Muscle of leg (tissue), 11 donors: ENCODE data around the gene DDX41. TPM values are rescaled to one million over a fixed set of nuclear protein-coding genes. Genes with fewer than 3 reads are reported as not detected.

Source experiments
- DNase-seq: peaks from one replicate; pipeline ENCODE4 v3.0.0; 2013
- H3K27ac ChIP-seq: one replicate; pipeline ENCODE4 v1.5.1; 2013; ENCODE audit warnings: mild to moderate bottlenecking, low read length, control low read depth
- H3K27me3 ChIP-seq: one replicate; pipeline ENCODE4 v1.6.1; 2013; ENCODE audit warnings: low read length; ENCODE audit not compliant: control insufficient read depth, insufficient read depth
- H3K36me3 ChIP-seq: one replicate; pipeline ENCODE4 v1.6.1; 2013; ENCODE audit warnings: low read length; ENCODE audit not compliant: control insufficient read depth, insufficient read depth
- H3K4me1 ChIP-seq: one replicate; pipeline ENCODE4 v1.6.1; 2013; ENCODE audit warnings: low read length; ENCODE audit not compliant: control insufficient read depth, insufficient read depth
- H3K4me3 ChIP-seq: one replicate; pipeline ENCODE4 v1.5.1; 2013; ENCODE audit warnings: low read length, control low read depth
- H3K9me3 ChIP-seq: replicated peaks from 2 replicates; pipeline ENCODE4 v1.6.1; 2013; ENCODE audit warnings: low read depth, low read length; ENCODE audit not compliant: control insufficient read depth
- WGBS: methylation state at CpG from one replicate; pipeline ENCODE4 v1.1.5; 2013; ENCODE audit warnings: missing lambda C conversion rate; ENCODE audit not compliant: insufficient coverage; 5-methylcytosine and 5-hydroxymethylcytosine counted together
- polyA plus RNA-seq, 8 donors: library from polyadenylated mRNA; unstranded; fragments of 120-200 nt; gene quantifications; one replicate each; pipeline versions ENCODE4 v1.2.1 to v1.2.3, GENCODE V29; 2013; ENCODE audit warnings: inconsistent platforms in 1 of 8, low replicate concordance in 1 of 8; ENCODE audit not compliant: insufficient read length in 8 of 8, insufficient read depth in 1 of 8
- total RNA-seq: library from RNA; stranded (reverse); fragments of 120-200 nt; gene quantifications from one replicate; pipeline ENCODE4 v1.2.4, GENCODE V29; 2013

Gene DDX41
- total and polyA plus RNA-seq, 9 donors: 44.4 to 69.0 (median 54.0) TPM

GRCh38 chr5:177475563-177476427, 41.0 kb downstream of the DDX41 start:
- WGBS: 58% methylated on average over 3 of the region's 11 CpGs
- H3K4me1 ChIP-seq: peaks cover 54% of the 10 kb centered on the region
- peaks cover 15% of the 10 kb centered on the region for H3K36me3 ChIP-seq
- no peak overlapping the region for H3K4me3 ChIP-seq
- DNase-seq: no peak
- H3K9me3 ChIP-seq: no peaks in the 10 kb centered on the region
- H3K27ac ChIP-seq: no peak overlapping the region
- no peaks in the 10 kb centered on the region for H3K27me3 ChIP-seq

DNA sequence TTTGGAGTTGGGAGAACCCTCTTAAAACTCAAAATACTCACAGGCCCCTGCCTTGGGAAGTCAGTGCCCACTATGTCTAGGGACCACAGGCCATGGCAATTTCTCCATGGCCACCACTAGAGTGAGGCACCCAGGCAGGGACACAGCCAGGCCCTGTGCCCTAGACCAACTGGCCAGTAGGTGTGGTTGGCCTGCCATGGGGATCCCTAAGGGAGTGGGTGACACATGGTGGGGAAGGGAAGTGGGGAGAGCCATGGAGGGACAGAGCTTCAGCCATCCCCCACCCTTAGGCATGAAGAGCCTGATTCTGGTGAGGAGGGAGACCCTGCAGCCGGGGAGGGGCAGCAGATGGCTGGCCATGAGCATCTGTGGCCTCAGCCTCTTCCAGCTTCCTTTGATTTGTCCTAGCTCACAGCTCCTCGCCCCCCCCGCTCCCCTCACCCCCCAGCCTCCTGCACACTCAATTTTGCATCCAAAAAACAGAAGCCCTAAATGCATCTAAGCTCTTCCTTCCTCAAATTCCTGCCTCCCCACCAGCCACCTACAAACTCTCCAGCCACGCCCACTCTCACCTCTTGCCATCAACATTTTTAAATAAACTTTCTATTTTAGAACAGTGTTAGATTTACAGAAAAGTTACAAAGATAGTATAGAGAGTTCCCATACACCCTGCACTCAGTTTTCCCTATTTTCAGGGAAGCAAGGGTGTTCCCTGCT, 41.8 kb downstream of the DDX41 start:
- Histone ChIP-seq H3K4me1 (peaks cover 60% of the 10 kb centered on the region), H3K36me3 (peaks cover 20% of the 10 kb centered on the region), H3K4me3 (no peak overlapping the region), H3K27me3 (no peaks in the 10 kb centered on the region), H3K9me3 (no peaks in the 10 kb centered on the region), H3K27ac (no peak overlapping the region)
- 7% methylated on average over 2 of the region's 4 CpGs for WGBS
- DNase-seq: no peak

GRCh38 chr5:177474002-177474476, 42.7 kb downstream of the DDX41 start:
- no peak overlapping the region for H3K4me3 ChIP-seq
- DNase-seq: peak; percentile 62
- 13% methylated on average over 6 of the region's 7 CpGs for WGBS
- peaks cover 60% of the 10 kb centered on the region for H3K4me1 ChIP-seq
- peak overlapping the region; percentile 62 for H3K27ac ChIP-seq
- peaks cover 28% of the 10 kb centered on the region for H3K36me3 ChIP-seq
- H3K9me3 ChIP-seq: no peaks in the 10 kb centered on the region
- no peaks in the 10 kb centered on the region for H3K27me3 ChIP-seq

DNA sequence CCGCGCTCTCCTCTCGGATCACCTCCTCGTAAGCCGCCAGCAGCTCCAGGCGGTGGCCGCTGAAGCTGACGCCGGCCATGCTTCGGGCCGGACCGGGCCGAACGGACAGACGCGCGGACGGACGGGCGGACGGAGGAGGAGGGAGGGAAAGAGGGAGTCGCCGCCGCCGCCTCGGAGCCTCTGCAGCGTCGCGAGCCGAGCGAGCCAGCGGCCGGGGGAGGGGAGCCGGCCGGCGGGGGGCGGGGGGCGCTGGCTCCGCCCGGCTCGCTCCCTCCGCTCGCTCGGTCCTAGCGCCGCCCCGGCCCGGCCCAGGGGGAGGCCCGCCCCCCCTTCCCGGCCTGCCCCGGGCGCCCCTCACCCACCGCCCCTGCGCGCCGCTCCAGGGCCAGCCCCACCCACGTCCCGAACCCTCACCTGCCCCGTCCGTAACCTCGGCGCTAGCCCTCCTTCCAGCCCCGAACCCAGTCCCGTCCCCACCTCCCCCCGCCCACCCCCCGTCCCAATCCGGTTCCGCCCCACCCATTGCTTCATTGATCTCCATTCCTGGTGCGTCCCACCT, 43.2 kb downstream of the DDX41 start, which contains the start of gene DBN1:
Gene DBN1 (minus strand): TSS at position 192 of the 559 bp plus-strand sequence. CDS start 113 bp downstream, at position 79.
- Histone ChIP-seq H3K4me1 (peaks cover 59% of the 10 kb centered on the region), H3K9me3 (no peaks in the 10 kb centered on the region), H3K36me3 (peaks cover 33% of the 10 kb centered on the region), H3K27ac (peak within 1 kb of the TSS; percentile 88), H3K27me3 (no peaks in the 10 kb centered on the region), H3K4me3 (peak within 1 kb of the TSS; percentile 92)
- under 1% methylated on average over 28 of the region's 69 CpGs for WGBS
- peak; percentile 88 for DNase-seq

GRCh38 chr5:177472460-177473442, 44.0 kb downstream of the DDX41 start:
- no peaks in the 10 kb centered on the region for H3K27me3 ChIP-seq
- peak overlapping the region; percentile 92 for H3K4me3 ChIP-seq
- no peaks in the 10 kb centered on the region for H3K9me3 ChIP-seq
- peaks cover 41% of the 10 kb centered on the region for H3K36me3 ChIP-seq
- WGBS: under 1% methylated on average over 77 of the region's 93 CpGs
- H3K27ac ChIP-seq: peak overlapping the region; percentile 88
- peaks cover 64% of the 10 kb centered on the region for H3K4me1 ChIP-seq
- peak; percentile 80 for DNase-seq

GRCh38 chr5:177471610-177472356, 45.0 kb downstream of the DDX41 start:
- 12% methylated on average over 11 of the region's 14 CpGs for WGBS

GRCh38 chr5:177470759-177471536, 45.8 kb downstream of the DDX41 start:
- Histone ChIP-seq H3K4me3 (peak overlapping the region; percentile 5), H3K36me3 (peaks cover 59% of the 10 kb centered on the region), H3K4me1 (peaks cover 59% of the 10 kb centered on the region), H3K9me3 (no peaks in the 10 kb centered on the region), H3K27me3 (no peaks in the 10 kb centered on the region), H3K27ac (peak overlapping the region; percentile 76)
- 86% methylated on average over 1 of the region's 10 CpGs for WGBS
- no peak for DNase-seq

More at GRCh38 chr5:177471610-177472356, 45.0 kb downstream of the DDX41 start:
- H3K9me3 ChIP-seq: no peaks in the 10 kb centered on the region
- H3K4me3 ChIP-seq: peak overlapping the region; percentile 92
- peaks cover 51% of the 10 kb centered on the region for H3K36me3 ChIP-seq
- peak; percentile 71 for DNase-seq
- peak overlapping the region; percentile 88 for H3K27ac ChIP-seq
- H3K27me3 ChIP-seq: no peaks in the 10 kb centered on the region
- H3K4me1 ChIP-seq: peaks cover 62% of the 10 kb centered on the region

GRCh38 chr5:177469750-177470525, 46.8 kb downstream of the DDX41 start:
- H3K27ac ChIP-seq: peak overlapping the region; percentile 76
- peaks cover 68% of the 10 kb centered on the region for H3K36me3 ChIP-seq
- H3K27me3 ChIP-seq: no peaks in the 10 kb centered on the region
- no peak overlapping the region for H3K4me3 ChIP-seq
- WGBS: 29% methylated on average over 4 of the region's 8 CpGs
- H3K9me3 ChIP-seq: peaks cover 4% of the 10 kb centered on the region
- DNase-seq: no peak
- peaks cover 54% of the 10 kb centered on the region for H3K4me1 ChIP-seq
